NCI-H345 (cell line): ENCODE measurements around the gene ENPP7.
A peak's percentile ranks its signal among the peaks of the same experiment; 100 is the strongest.

Experiments
- DNase-seq: peaks from one replicate; lab custom pipeline; 2025; lab: John Stamatoyannopoulos, UW

Gene ENPP7

DNA sequence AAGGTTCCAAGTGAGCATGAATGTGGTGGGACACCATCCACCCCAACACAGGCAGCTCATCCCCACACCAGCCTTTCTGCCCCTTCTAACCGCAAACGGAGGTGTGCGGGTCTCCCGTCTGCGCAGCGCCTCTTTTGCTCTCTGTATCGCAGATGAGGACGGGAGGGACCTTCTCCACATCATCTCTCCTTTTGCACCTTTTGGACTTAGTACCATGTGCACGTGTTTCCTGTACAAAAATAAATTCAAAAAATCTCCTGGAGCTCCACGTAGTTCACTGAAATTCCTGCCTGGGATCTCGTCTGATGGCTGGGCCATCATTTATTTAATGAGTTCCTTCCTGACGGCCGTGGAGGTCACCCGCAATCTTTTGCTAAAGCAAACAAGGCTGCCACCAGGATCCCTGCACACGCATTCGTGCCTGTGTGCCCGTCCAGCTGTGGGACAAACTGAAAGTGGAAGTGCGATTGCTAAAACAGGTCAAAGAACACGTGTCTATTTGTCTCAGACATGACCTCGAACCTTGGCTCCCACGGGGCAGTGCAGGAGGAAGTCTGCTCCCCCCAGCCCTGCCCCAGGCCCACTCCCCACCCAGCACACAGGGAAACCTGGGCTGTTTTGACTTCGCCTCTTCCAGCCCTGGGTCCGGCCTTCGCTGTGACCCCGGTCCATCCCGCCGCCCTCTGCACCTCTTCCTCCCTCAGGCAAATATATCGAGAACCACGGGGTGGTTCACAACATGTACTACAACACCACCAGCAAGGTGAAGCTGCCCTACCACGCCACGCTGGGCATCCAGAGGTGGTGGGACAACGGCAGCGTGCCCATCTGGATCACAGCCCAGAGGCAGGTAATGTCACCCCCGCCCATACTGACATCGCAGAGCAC is 2.3 kb downstream of the ENPP7 start:
- DNase-seq = no peak

DNA sequence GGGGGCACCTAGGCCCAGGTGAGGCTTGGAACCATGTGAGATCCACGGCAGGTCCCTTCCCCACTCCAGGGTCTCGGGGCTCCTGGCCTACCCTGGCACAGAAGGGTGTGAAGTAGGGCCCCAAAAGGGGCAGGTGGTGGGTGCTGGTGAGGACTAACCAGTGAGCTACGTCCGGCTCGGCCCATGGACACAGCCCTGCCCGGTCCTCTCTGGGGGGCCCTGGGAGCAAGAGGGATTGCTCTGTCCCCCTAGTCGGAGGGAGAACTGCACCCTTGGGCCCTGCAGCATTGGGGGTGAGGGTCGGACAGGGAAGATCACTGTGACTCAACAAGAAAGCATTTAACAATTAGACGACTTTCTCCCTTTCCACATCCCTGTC is 2.9 kb downstream of the ENPP7 start:
- DNase-seq = no peak

DNA sequence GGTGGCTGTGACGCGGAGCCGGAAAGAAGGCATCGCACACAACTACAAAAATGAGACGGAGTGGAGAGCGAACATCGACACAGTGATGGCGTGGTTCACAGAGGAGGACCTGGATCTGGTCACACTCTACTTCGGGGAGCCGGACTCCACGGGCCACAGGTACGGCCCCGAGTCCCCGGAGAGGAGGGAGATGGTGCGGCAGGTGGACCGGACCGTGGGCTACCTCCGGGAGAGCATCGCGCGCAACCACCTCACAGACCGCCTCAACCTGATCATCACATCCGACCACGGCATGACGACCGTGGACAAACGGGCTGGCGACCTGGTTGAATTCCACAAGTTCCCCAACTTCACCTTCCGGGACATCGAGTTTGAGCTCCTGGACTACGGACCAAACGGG is 4.4 kb downstream of the ENPP7 start:
- DNase-seq = no peak

DNA sequence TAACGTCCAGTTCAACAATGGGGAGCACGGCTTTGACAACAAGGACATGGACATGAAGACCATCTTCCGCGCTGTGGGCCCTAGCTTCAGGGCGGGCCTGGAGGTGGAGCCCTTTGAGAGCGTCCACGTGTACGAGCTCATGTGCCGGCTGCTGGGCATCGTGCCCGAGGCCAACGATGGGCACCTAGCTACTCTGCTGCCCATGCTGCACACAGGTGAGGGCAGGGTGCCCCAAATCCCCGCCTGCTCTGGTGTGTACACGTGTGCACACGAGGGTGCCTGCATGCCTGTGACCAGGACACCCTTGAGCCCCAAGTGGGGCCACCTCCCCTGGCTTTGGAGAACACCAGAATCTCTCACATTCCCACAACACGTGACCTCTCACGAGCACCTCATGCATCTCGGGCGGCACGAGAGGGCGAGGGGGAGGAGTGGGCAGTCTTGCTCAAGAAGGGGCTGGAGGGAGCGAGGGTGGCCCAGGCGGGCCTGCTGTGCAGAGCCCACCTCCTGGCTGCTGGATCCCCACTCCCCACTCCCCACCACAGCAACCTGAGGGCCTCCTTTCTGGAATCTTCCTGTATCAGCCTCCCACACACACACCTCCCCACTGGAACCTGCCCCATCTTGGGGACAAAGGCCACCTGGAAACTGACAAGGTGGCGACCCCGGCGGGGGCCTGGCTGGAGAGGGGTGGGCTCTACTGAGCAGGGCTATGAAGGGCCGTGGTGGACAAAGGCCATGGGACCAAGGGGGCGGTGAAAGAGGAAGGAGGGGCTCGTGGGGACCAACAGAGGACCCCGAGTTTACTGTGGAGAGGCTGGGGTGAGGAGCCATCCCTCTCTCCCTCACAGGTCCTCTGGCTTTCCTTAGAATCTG is 6.5 kb downstream of the ENPP7 start:
- no peak for DNase-seq

DNA sequence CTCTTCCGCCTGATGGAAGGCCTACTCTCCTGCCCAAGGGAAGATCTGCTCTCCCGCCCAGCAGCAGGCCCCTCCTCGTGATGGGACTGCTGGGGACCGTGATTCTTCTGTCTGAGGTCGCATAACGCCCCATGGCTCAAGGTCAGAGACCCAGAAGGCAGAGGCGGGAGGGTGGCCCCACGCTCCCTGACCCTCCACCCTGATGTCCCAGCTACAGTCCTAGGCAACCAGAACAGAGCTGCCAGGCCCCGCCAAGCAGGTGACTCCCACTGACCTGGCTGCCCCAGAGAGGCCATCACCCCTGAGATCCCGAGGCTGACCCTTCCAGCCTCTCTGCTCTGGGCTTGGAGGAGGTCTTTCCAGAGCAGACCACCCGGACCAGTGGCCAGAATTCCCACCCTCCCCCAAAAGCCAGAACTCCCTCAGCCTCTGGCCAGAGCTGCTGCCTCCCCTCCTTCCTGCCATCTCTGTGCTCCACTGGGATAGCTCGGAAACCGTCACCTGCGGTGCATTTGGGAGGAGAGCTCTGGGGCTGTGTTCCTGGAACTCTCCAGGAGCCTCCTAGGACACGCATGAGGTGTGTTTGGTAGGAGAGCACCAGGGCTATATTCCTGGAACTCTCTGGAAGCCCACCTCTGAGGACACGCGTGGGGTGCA is 7.3 kb downstream of the ENPP7 start:
- no peak for DNase-seq

DNA sequence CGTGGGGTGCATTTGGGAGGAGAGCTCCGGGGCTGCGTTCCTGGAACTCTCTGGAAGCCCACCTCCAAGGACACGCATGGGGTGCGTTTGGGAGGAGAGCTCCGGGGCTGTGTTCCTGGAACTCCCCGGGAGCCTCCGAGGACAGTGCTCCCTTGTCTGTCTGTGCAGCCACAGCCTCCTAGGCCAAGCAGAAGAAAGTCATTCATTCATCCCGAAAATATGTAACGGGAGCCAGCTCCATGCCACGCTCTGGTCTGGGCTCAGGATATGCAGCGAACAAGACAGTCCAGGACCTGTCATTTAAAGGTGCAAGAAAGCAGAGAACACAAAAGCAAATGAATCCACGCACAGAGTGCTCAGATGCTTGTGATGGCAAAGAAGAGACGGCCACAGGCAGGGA is 7.9 kb downstream of the ENPP7 start:
- no peak for DNase-seq

DNA sequence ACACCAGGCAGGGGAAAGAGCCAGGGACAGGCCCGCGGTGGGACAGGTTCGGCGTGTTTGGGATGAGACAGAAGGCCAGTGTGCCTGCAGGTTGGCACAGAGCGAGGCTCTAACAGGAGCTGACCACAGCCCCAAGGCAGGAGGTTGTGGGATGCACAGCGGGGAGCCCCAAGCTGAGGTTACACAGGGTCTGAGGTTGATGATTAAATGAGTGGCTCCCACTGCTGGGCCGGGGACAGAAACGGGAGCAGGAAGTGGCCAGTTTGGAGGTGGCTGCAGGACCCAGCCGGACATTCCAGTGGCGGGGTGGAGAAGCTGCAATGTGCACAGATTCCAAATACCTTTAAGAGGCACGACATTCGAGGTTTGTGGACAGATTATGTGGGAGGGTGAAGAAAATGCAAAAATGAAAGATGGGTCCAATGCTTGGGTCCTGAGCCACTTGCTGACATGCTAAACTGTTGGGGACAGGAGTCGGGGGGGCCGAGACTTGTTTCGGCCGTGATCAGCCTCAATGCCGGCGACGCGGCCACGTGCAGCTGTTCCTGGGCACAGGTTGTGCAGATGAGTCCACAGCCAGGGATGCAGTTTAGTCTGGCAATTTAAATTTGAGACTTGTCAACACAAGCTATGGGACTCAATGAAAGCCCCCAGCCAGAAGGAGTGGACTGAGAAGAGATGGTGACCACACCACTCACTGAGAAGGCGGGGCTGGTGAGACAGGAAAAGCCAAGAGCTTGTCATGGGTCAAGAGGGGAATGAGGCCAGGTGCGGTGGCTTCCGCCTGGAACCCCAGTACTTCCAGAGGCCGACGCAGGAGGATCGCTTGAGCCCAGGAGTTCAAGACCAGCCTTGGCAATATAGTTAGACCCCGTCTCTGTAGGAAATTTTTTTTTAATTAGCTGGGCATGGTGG is 8.7 kb downstream of the ENPP7 start:
- DNase-seq = no peak

DNA sequence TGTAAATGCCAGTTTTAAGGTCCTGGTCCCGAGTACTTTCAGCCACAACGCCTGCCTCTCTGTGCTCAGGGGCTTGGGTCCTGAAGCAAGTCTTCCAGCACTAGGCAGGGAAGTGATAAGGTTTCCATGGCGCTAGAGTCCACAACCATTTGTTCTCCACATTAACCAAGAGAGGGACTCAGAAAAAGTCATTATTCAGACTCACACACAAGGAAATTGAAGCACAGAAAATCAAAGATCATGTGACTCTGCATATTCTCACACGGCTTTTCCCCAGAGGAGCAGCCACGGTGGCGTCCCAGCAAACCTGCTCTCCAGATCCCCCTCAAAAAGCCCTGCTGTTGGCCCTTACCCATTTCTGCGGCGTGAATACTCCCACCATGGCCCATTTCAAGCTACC is 9.7 kb downstream of the ENPP7 start:
- no peak for DNase-seq

DNA sequence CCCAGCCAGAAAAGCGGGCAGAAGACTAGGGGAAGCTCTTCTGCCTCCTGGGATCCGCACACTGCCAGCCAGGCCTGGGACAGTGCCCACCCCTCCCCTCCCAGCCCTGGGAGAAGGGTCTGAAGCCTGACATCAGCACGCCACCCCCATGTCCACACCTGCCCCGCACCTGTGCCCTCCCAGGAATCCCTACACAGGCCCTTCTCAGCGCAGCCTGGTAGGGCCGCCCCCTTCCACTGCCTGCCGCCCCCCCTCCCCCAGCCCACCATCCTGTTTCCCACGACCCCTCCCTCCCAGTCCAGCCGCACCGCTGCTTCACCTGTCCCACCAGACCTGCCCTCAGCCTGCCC is 10.6 kb downstream of the ENPP7 start:
- DNase-seq = no peak

DNA sequence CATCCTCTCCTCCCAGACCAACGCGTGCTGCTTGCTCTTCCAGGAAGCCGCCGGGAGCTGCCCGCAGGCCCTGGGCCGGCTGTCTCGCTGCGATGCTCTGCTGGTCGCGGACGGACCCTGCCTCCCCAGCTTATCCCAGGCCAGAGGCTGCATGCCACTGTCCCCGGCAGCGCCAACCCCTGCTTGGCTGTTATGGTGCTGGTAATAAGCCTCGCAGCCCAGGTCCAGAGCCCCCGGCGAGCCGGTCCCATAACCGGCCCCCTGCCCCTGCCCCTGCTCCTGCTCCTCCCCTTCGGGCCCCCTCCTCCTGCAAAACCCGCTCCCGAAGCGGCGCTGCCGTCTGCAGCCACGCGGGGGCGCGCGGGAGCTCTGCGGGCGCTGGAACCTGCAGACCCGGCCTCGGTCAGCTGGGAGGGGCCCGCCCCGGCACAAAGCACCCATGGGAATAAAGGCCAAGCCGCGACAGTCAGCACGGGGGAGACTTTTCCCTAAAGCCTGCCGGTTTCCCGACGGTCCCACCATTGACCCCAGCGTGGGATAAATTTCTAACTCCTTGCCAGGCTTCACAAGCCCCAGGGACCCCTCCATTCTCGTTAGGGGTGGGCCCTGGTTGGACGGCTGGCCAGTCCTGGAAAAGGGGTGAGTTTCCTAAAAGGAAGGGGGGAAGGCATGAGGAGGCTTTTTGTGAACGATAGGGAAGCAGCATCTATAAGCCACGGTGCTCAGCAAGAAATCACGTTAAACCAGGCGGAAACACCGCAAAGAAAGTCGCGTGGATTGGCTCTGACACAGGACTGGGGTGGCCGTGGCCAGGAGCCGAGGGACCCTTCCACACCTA is 11.2 kb downstream of the ENPP7 start:
- peak; percentile 91 for DNase-seq

DNA sequence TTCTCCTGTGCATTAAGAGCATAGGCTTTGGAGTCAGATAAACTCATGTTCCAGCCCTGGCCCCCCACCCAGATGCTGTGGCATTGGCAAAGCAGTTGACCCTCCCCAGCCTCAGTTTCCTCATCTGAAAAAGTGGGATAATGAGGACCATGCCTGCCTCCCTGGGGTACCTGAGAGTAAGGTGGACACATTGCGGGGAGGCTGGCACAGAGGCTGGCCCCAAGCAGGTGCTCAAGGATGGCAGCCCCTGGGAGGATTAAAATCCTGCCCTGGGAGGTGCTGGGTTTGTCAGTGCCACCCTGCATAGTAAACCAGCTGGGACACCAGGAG is 11.8 kb downstream of the ENPP7 start:
- no peak for DNase-seq

DNA sequence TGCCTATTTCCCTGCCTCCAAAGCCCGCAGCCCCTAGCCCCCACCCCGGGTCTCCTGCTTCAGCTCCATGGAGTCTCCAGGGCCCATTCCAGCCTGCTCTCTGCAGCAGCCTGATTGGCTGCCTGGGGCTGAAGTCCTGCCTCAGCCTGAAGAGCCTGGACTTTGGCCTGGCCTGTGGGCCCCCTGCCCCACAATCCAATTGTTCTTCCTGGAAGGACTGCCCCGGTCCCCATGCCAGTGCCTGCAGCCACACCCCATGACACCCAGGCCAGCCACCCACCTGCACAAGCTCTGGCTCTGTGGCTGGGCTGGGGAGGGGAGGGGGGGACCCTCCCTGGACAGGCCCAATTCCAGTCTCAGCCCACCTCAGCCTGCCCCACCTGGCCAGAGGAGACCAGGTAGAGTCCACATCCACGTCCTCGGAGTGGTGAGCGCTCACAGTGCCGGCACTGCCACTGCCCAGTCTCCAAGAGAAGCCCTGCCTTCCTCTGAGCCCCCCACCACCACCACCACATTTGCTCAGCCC is 12.3 kb downstream of the ENPP7 start:
- no peak for DNase-seq

DNA sequence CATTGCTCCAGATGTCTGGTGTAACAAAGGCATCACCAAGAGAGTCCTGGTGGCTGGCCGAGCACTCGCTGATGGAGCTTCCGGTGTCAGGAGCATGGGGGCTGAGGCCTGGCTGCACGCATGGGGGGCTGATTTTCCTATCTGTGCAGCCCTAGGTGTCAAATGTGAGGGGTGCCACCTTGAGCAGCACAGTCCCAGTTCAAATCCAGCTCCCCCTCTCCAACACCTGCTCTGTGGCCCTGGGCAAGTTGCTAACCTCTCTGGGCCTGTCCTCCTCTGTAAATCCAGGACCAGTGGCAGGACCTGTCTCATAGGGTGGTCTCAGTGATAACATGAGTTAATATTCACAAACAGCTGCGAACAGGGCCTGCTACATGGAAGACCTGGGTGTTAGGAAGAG is 12.9 kb downstream of the ENPP7 start:
- DNase-seq = no peak

DNA sequence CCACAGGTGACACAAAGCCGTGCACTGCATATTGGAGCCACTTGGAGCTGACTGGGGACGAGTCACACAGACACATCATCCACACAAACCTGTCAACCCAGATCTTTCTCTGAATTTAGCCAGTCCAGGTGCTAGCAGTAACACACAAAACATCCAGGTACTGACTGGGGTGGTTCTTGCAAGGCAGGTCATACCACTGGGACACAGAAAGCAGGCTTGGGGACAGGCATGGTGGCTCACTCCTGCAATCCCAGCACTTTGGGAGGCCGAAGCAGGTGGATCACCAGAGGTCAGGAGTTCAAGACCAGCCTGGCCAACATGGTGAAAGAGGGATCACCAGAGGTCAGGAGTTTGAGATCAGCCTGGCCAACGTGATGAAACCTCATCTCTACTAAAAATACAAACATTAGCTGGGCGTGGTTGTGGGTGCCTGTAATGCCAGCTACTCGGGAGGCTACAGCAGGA is 14.9 kb downstream of the ENPP7 start:
- no peak for DNase-seq

DNA sequence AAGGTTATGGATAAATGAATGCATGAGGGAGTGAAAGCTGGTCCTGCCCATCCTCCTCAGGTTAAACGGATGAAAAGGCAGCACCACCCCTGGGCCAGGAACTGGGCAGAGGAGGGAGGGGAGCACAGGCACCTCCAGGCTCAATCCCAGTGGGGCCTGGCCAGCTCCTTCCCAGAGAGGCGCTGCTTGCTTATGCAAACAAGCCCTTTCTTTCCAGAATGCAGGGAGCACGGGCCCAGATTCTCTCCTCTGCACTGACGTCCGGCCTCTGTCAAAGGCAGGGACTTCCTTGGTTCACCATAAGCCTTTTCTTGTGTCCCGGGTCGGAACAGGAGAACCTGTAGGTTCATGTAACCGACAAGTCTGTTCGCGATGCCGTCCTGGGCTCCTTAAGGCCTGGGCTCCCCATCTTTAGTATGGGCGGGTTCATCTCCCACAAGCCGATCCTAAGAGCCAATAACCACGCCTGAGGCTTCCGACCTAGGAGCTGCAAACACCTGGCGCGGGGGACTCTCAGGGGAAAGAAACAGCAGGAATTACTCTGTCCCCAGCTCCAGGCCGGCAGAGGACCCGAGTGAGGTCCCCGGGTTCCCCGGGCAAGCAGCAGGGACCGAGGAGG is 16.3 kb downstream of the ENPP7 start:
- no peak for DNase-seq

DNA sequence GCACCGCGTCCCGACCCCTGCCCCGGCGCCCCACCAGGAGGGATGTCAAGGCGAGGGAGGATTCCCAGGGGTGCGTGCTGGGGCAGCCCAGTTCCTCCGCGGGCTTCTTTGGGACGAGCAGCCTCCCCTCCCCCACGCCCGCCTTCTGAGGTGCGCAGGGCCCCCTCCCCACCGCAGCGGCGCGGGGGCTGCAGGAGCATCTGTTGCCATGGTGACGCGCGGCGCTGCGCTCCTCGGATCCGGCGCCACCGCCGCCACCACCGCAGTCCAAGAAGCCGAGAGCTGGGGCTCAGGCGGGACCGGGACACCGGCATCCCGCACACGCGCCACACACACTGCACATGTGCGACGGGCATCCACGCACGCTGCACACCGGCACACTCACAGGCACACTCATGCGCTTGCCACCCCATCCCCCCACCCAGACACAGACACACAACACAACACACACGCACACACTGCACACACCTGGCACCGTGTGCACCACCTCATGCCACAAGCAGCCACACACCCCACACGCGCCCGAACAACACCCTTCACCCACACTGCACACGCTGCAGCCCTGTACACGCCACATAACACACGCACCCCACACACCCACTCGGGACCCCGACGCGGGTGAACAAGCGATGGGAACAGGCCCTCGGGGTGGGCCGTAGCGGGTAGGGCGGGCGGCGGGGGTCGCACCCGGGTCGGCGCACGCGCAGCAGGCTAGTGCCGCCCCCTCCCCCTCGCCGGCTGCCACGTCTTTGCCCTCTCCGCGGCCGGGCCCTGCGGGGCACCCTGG is 17.0 kb downstream of the ENPP7 start:
- DNase-seq = peak; percentile 44

DNA sequence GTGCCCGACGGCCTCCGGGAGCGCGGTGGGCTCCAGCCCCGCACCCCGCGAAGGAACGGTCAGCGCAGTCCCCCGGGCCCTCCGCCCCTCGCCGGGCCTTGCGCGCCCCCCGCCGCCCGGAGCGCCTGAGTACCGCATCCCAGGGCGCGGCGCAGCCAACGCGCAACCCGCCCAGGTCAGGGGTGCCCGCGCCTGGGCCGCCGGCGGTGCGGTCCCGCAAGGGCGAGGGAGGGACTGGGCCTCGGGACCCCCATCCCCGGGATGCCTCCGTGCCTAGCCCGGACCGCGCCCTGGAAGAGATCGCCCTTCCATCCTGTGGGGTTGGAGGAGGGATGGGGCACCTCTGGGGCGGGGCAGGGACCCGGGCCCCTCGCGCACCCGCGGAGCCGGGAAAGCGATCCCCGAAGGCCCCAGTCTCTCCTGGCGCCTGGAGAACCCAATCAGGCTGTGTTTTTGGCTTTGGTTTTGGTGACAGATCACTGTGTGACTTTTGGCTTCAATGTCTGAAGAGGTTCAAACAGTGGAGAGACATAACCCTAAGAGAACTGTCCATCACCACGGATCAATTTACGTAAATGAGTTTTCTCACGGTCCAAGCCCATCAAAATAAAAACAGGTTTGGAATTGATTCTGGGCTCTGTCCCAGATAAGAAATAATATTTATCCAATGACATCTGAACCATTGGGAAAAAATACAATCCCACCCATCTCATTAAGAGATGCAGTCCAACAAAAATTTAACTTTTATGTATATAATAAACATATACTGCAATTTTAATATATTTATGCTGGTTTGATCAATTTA is 17.8 kb downstream of the ENPP7 start:
- no peak for DNase-seq

DNA sequence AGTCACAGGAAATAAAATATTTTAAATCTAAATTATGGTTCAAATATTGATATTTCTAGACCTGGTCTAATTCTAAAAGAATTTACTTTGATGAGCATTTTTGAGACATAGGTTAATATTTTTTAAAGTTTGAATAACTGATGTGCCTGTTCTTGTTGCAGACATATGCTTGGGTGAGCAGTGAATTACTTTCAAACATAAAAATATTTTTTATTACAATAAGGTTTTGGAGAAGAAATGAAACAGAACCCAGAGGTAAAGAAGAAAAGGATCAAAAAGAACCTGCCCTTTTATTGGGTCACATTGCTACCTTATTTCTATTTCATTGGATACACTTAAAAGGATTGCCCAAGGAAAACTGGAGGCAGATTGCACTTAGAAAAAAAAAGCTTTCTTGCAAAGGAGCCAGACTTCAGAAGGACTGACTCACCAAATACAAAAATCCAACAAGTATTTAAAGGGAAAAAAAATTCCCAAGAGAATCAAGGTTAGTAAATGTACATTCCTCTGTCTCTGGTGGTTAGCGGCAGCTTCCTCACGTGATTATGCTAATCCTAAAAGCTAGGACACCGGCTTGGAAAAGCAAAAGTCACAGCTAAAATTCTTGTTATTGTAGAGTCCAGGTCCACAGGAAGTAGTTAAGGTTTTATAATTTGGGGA is 18.5 kb downstream of the ENPP7 start:
- DNase-seq = no peak
